Esophagus squamous epithelium (tissue), 5 donors: ENCODE data around the gene TET3. TPM values are rescaled to one million over a fixed set of nuclear protein-coding genes. Genes with fewer than 3 reads are reported as not detected.

Source experiments
- DNase-seq: peaks from one replicate; lab custom pipeline; 2025; lab: John Stamatoyannopoulos, UW
- H3K27ac ChIP-seq, 4 donors: fragments of 200-600 bp; sonication (generic); one replicate each; pipeline ENCODE4 v1.5.1; 2016 to 2019; ENCODE audit warnings: mild to moderate bottlenecking in 1 of 4
- H3K27me3 ChIP-seq, 4 donors: fragments of 200-600 bp; sonication (generic); 1 replicate in 3 of 4; 2 replicates in 1 of 4; pipeline versions ENCODE4 v1.5.1 to v1.6.0; 2017 to 2021; ENCODE audit warnings: antibody characterized with exemption in 1 of 4
- H3K36me3 ChIP-seq, 3 donors: fragments of 200-600 bp; sonication (generic); one replicate each; pipeline ENCODE4 v1.5.1; 2016 to 2019
- H3K4me1 ChIP-seq, 3 donors: fragments of 200-600 bp; sonication (generic); one replicate each; pipeline ENCODE4 v1.5.1; 2017 to 2019
- H3K4me3 ChIP-seq, 4 donors: fragments of 200-600 bp; sonication (generic); 1 replicate in 3 of 4; 2 replicates in 1 of 4; pipeline ENCODE4 v1.5.1; 2016 to 2019; ENCODE audit warnings: mild to moderate bottlenecking in 2 of 4, moderate library complexity in 1 of 4
- H3K9me3 ChIP-seq, 3 donors: fragments of 200-600 bp; sonication (generic); one replicate each; pipeline ENCODE4 v1.5.1; 2016 to 2019
- POLR2A ChIP-seq, 4 donors: fragments of 450-650 bp; IDR thresholded peaks; one replicate each; pipeline ENCODE4 v1.6.1; 2017; ENCODE audit warnings: antibody characterized with exemption in 4 of 4, mild to moderate bottlenecking in 4 of 4, moderate library complexity in 3 of 4
- WGBS, 2 donors: methylation state at CpG; one replicate each; pipeline ENCODE4 v1.1.5; 2018; 5-methylcytosine and 5-hydroxymethylcytosine counted together
- intact Hi-C: fragments of 100-400 bp; cut with DNase I; formaldehyde crosslinking; loops from one replicate; pipeline ENCODE4 v1.15.0; 2022
- total RNA-seq, 4 donors: library from RNA; depleted of rRNA; stranded (reverse); fragments of >200 nt; gene quantifications; one replicate each; pipeline ENCODE4 v1.1.0, GENCODE V29; 2016
- TF ChIP-seq, protein P1 (sequence below), 6 experiments: fragments of 450-650 bp in 4 of 6; fragments of 200-600 bp in 2 of 6; sonication (generic) in 2 of 6; IDR thresholded peaks; one replicate each; pipeline ENCODE4 v1.5.1; 2016 to 2019; ENCODE audit warnings: antibody characterized with exemption in 6 of 6, mild to moderate bottlenecking in 4 of 6, moderate library complexity in 4 of 6
- donor health status: DM: yes; HTN: yes; CAD: no.

Gene TET3
- total RNA-seq, 4 donors from 2014 or later = 6.6 to 20.2 (median 16.2) TPM

DNA sequence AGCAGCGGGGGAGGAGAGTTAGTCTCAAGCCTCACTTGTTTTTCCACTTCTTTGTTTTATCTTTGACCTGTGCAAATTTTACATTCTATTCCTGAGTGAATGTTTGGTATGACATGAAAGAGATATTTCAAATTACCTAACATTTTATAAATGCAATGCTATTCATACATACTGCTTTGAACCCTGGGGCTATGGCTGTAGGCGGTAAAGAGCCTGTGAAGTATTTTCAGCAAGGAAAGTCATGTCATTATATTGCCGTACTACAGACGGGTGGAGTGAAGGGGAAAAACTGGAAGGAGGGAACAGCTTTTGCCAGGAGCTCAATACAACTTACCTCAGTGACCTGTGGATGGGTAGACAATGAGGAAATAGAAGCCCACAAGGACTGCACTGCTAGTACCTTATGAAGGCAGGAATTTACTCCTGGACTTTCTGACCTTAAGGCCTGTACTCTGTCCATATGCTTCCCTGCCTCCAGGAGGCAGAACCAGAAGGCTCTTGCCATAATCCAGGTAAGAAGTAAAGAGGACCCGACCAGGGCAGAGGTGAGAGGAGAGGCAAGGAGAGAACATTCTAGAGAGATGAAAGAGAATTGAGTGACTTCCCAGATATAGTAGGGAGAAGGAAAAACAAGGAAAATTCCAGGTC, 28.4 kb upstream of the TET3 start:
- no peak overlapping the region for H3K4me3 ChIP-seq
- TF ChIP-seq POLR2A (IDR thresholded peaks at IDR 0.05) = no peak
- TF ChIP-seq, protein P1, sequence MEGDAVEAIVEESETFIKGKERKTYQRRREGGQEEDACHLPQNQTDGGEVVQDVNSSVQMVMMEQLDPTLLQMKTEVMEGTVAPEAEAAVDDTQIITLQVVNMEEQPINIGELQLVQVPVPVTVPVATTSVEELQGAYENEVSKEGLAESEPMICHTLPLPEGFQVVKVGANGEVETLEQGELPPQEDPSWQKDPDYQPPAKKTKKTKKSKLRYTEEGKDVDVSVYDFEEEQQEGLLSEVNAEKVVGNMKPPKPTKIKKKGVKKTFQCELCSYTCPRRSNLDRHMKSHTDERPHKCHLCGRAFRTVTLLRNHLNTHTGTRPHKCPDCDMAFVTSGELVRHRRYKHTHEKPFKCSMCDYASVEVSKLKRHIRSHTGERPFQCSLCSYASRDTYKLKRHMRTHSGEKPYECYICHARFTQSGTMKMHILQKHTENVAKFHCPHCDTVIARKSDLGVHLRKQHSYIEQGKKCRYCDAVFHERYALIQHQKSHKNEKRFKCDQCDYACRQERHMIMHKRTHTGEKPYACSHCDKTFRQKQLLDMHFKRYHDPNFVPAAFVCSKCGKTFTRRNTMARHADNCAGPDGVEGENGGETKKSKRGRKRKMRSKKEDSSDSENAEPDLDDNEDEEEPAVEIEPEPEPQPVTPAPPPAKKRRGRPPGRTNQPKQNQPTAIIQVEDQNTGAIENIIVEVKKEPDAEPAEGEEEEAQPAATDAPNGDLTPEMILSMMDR (IDR thresholded peaks at IDR 0.05) = no peak
- no peaks in the 10 kb centered on the region for H3K27me3 ChIP-seq
- H3K4me1 ChIP-seq = peaks cover 0 to 14% (median 0%) of the 10 kb centered on the region in 3 donors
- H3K27ac ChIP-seq = no peak overlapping the region
- peaks cover 4 to 97% (median 7%) of the 10 kb centered on the region in 3 donors for H3K36me3 ChIP-seq
- no peaks in the 10 kb centered on the region for H3K9me3 ChIP-seq
- WGBS, 2 donors = 78 to 84% methylated on average over 5 of the region's 5 CpGs
- intact Hi-C loops = no loop called here
- no peak for DNase-seq

DNA sequence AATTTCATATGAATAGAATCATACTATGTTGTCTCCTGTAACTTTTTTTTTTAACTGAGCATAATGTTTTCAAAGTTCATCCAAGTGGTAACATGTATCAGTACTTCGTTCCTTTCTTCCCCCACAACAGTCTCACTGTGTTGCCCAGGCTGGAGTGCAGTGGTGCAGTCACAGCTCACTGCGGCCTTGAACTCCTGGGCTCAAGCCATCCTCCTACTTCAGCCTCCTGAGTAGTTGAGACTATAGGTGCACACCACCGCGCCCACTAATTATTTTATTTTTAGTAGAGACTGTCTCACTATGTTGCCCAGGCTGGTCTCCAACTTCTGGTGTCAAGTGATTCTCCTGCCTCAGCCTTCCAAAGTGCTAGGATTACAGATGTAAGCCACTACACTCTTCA, 23.4 kb upstream of the TET3 start:
- Histone ChIP-seq H3K27ac (no peak overlapping the region), H3K36me3 (peaks cover 0 to 48% (median 0%) of the 10 kb centered on the region in 3 donors), H3K9me3 (no peaks in the 10 kb centered on the region), H3K4me3 (no peak overlapping the region), H3K4me1 (peaks cover 0 to 16% (median 0%) of the 10 kb centered on the region in 3 donors), H3K27me3 (no peaks in the 10 kb centered on the region)
- no peak for DNase-seq
- intact Hi-C loops = no loop called here
- TF ChIP-seq, protein P1 (IDR thresholded peaks at IDR 0.05) = no peak
- no peak for TF ChIP-seq POLR2A (IDR thresholded peaks at IDR 0.05)
- WGBS, 2 donors = 93 to 98% methylated on average over 4 of the region's 4 CpGs

DNA sequence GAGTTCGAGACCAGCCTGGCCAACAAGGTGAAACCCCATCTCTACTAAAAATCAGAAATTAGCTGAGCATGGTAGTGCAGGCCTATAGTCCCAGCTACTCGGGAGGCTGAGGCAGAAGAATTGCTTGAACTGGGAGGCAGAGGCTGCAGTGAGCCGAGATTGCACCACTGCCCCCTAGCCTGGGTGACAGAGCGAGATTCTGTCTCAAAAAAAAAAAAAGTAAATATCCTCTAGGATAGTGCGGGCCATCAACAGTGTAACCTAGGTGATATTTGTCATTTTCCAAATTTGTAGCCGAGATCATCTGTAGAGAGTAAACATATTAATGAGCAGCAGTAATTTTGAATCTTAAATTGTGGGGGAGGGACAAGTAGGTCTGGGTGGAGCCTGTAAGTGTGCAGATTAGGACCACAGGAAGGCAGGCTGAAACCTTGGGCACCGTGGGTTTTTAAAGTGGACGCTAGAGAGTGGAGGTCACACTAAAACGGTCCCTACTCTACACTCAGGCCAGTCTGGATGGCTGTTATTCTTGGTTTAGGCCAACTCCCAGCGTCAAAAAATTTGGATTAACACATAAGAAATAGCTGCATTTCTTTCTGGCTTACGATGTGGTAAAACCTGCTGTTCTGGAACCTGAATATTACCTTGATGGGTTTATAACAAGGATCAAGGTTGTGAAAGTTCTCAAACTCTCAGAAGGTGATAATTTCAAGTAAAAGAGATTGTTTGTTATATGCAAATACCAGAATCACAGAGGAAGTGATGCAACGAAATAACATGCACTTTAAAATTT, 22.7 kb upstream of the TET3 start:
- intact Hi-C loops = no loop called here
- H3K4me3 ChIP-seq = no peak overlapping the region
- no peak for TF ChIP-seq POLR2A (IDR thresholded peaks at IDR 0.05)
- TF ChIP-seq, protein P1 (IDR thresholded peaks at IDR 0.05) = no peak
- peaks cover 0 to 40% (median 0%) of the 10 kb centered on the region in 3 donors for H3K36me3 ChIP-seq
- peaks cover 0 to 16% (median 0%) of the 10 kb centered on the region in 3 donors for H3K4me1 ChIP-seq
- DNase-seq = no peak
- no peaks in the 10 kb centered on the region for H3K27me3 ChIP-seq
- WGBS, 2 donors = 79 to 89% methylated on average over 11 to 12 of the region's 12 CpGs
- H3K27ac ChIP-seq = peak overlapping the region in 1 of 4 donors; percentile 22
- H3K9me3 ChIP-seq = no peaks in the 10 kb centered on the region

DNA sequence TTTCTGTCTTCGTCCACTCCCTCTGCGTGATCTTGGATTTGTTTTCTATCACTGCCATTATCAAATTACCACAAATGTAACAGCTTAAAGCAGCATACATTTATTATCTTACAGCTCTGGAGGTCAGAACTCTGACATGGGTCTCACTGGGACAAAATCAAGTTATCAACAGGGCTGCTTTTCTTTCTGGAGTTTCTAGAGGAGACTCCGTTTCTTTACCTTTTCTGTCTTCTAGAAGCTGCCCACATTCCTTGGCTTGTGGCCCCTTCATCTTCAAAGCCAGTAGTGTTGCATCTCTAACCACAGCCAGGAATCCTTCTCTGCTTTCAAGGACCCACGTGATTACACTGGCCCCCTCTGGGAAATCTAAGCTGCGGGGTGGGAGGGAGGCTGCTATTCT, 21.9 kb upstream of the TET3 start:
- 50 to 78% methylated on average over 4 to 5 of the region's 5 CpGs for WGBS, 2 donors
- intact Hi-C loops = no loop called here
- no peaks in the 10 kb centered on the region for H3K9me3 ChIP-seq
- TF ChIP-seq POLR2A (IDR thresholded peaks at IDR 0.05) = no peak
- TF ChIP-seq, protein P1 (IDR thresholded peaks at IDR 0.05) = no peak
- no peaks in the 10 kb centered on the region for H3K27me3 ChIP-seq
- peaks cover 0 to 16% (median 0%) of the 10 kb centered on the region in 3 donors for H3K4me1 ChIP-seq
- H3K36me3 ChIP-seq = peaks cover 0 to 32% (median 0%) of the 10 kb centered on the region in 3 donors
- no peak overlapping the region for H3K27ac ChIP-seq
- no peak overlapping the region for H3K4me3 ChIP-seq
- DNase-seq = no peak
